GM18508 (cell line): Measurements from ENCODE around the gene COL18A1.
"Not testable (repeated sequence)": the region's sequence is repeated elsewhere in the genome, so short reads cannot be mapped to it uniquely, and the experiment has no call there.

Experiments used
- ATAC-seq: cut with Tn5 transposase; IDR thresholded peaks from one replicate; pipeline ENCODE4 v1.9.1; 2021; ENCODE audit warnings: moderate number of reproducible peaks; ENCODE audit not compliant: insufficient read depth, unreplicated experiment

Gene COL18A1

GRCh38 chr21:45501081-45502005, 96.4 kb downstream of the COL18A1 start:
- not testable (repeated sequence) for ATAC-seq

- ATAC-seq = no peak
Measured at GRCh38 chr21:45502006-45502345, 97.0 kb downstream of the COL18A1 start.

- no peak for ATAC-seq
Measured at GRCh38 chr21:45502600-45502999, 97.6 kb downstream of the COL18A1 start.

GRCh38 chr21:45503226-45503625, 98.3 kb downstream of the COL18A1 start:
- not testable (repeated sequence) for ATAC-seq

- no peak for ATAC-seq
Measured at GRCh38 chr21:45504021-45504515, 99.1 kb downstream of the COL18A1 start.

- ATAC-seq = no peak
Measured at GRCh38 chr21:45504516-45505415, 99.8 kb downstream of the COL18A1 start.

- no peak for ATAC-seq
Measured at GRCh38 chr21:45505416-45506021, 100.6 kb downstream of the COL18A1 start.

GRCh38 chr21:45506241-45506817, 101.4 kb downstream of the COL18A1 start:
- no peak for ATAC-seq

GRCh38 chr21:45506836-45507522, 102.0 kb downstream of the COL18A1 start:
- ATAC-seq = no peak

- no peak for ATAC-seq
Measured at GRCh38 chr21:45507523-45507875, 102.5 kb downstream of the COL18A1 start.

- no peak for ATAC-seq
Measured at GRCh38 chr21:45507888-45508508, 103.0 kb downstream of the COL18A1 start.

GRCh38 chr21:45508607-45509565, 103.9 kb downstream of the COL18A1 start:
- ATAC-seq = no peak

- ATAC-seq = no peak
Measured at GRCh38 chr21:45509566-45510465, 104.9 kb downstream of the COL18A1 start.

GRCh38 chr21:45510466-45510955, 105.5 kb downstream of the COL18A1 start:
- no peak for ATAC-seq

- ATAC-seq = no peak
Measured at GRCh38 chr21:45511007-45511406, 106.0 kb downstream of the COL18A1 start.

GRCh38 chr21:45511661-45512431, 106.9 kb downstream of the COL18A1 start:
- ATAC-seq = no peak
